ENCODE data around the gene MYDGF. TPM values are rescaled to one million over a fixed set of nuclear protein-coding genes. Genes with fewer than 3 reads are reported as not detected.

The MYDGF gene
- total RNA-seq, 1 donor from 2014 or later: 23.4 TPM

DNA sequence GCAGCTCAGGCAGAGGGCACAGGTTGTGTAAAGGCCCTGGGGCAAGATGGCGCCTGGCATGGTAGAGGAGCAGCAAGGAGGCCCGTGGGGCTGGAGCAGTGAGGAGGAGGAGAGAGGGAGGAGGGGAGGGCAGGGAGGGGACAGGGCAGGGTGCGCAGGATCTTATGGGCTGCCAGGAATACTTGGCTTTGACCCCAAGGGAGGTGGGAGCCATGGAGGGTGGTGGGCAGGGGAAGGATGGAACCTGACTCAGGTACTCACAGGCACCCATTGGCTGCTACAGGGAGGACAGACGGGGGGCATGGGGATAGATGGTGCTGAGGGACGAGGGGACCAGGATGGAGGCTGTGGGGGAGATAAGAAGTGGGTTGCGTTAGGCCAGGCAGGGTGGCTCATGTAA lies 27.5 kb downstream of the MYDGF start:
- Histone ChIP-seq H4K20me1 (ENCODE audit: low read depth) (peaks cover under 1% of the 10 kb centered on the region), H3F3A (ENCODE audit: low read depth) (peaks cover 3% of the 10 kb centered on the region), H3K4me3 (no peak overlapping the region), H3K79me2 (ENCODE audit: low read depth) (no peaks in the 10 kb centered on the region), H3K4me1 (no peaks in the 10 kb centered on the region), H2AFZ (replicated peaks) (no peak overlapping the region), H3K4me2 (no peak overlapping the region), H3K27ac (no peak overlapping the region), H3K9me3 (ENCODE audit: low read depth) (no peaks in the 10 kb centered on the region), H3K27me3 (peaks cover 1% of the 10 kb centered on the region), H3K36me3 (no peaks in the 10 kb centered on the region), H3K9ac (no peak overlapping the region)
- no peaks in the 10 kb centered on the region for H3K9me3 Mint-ChIP-seq
- no peak for TF ChIP-seq EZH2phosphoT487 (IDR thresholded peaks at IDR 0.05)
- TF ChIP-seq, protein P1, sequence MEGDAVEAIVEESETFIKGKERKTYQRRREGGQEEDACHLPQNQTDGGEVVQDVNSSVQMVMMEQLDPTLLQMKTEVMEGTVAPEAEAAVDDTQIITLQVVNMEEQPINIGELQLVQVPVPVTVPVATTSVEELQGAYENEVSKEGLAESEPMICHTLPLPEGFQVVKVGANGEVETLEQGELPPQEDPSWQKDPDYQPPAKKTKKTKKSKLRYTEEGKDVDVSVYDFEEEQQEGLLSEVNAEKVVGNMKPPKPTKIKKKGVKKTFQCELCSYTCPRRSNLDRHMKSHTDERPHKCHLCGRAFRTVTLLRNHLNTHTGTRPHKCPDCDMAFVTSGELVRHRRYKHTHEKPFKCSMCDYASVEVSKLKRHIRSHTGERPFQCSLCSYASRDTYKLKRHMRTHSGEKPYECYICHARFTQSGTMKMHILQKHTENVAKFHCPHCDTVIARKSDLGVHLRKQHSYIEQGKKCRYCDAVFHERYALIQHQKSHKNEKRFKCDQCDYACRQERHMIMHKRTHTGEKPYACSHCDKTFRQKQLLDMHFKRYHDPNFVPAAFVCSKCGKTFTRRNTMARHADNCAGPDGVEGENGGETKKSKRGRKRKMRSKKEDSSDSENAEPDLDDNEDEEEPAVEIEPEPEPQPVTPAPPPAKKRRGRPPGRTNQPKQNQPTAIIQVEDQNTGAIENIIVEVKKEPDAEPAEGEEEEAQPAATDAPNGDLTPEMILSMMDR (IDR thresholded peaks at IDR 0.05): no peak
- no peak for TF ChIP-seq EZH2 (IDR thresholded peaks at IDR 0.05)
- H3K36me3 Mint-ChIP-seq: peaks cover 1% of the 10 kb centered on the region
- H3K4me3 Mint-ChIP-seq: no peak overlapping the region
- no peak for DNase-seq (ENCODE audit: low spot score)
- peaks cover 5% of the 10 kb centered on the region for H3K27me3 Mint-ChIP-seq (ENCODE audit: insufficient read depth, low read depth)
- peak overlapping the region; percentile 76 for H3K27ac Mint-ChIP-seq
- peaks cover 7% of the 10 kb centered on the region for H3K4me1 Mint-ChIP-seq

DNA sequence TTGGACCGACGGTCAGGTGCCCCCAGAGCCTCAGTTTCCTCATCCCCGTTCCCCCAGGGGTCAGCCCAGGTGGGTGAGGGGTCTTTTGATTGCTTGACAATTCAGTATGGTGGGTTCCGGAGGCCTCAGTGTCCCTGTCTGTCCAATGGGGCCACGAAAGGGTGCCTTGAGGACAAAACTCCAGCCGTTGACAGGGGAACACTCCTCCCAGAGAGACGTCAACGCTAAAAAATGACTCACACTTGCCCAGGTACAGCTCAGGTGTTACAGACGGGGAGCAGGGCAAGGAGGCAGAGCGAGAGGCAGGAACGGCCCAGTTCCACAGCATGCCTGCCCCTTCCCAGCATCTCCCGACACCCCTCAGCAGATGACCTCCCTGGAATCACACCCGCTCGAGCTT lies 29.0 kb downstream of the MYDGF start:
- peaks cover 7% of the 10 kb centered on the region for H3K27me3 Mint-ChIP-seq (ENCODE audit: insufficient read depth, low read depth)
- no peak overlapping the region for H3K9ac ChIP-seq
- H3K4me3 Mint-ChIP-seq: no peak overlapping the region
- H3K4me3 ChIP-seq: no peak overlapping the region
- H3F3A ChIP-seq (ENCODE audit: low read depth): peaks cover 3% of the 10 kb centered on the region
- TF ChIP-seq EZH2phosphoT487 (IDR thresholded peaks at IDR 0.05) (no peak), EZH2 (IDR thresholded peaks at IDR 0.05) (no peak)
- TF ChIP-seq, protein P1 (IDR thresholded peaks at IDR 0.05): no peak
- no peaks in the 10 kb centered on the region for H4K20me1 ChIP-seq (ENCODE audit: low read depth)
- no peaks in the 10 kb centered on the region for H3K9me3 ChIP-seq (ENCODE audit: low read depth)
- H3K36me3 ChIP-seq: no peaks in the 10 kb centered on the region
- no peak overlapping the region for H3K27ac Mint-ChIP-seq
- H3K27ac ChIP-seq: no peak overlapping the region
- no peak for DNase-seq (ENCODE audit: low spot score)
- H3K36me3 Mint-ChIP-seq: peaks cover 1% of the 10 kb centered on the region
- no peaks in the 10 kb centered on the region for H3K79me2 ChIP-seq (ENCODE audit: low read depth)
- H3K4me2 ChIP-seq: no peak overlapping the region
- no peaks in the 10 kb centered on the region for H3K9me3 Mint-ChIP-seq
- no peaks in the 10 kb centered on the region for H3K4me1 ChIP-seq
- H3K27me3 ChIP-seq: peaks cover 15% of the 10 kb centered on the region
- no peak overlapping the region for H2AFZ ChIP-seq (replicated peaks)
- peaks cover 11% of the 10 kb centered on the region for H3K4me1 Mint-ChIP-seq

DNA sequence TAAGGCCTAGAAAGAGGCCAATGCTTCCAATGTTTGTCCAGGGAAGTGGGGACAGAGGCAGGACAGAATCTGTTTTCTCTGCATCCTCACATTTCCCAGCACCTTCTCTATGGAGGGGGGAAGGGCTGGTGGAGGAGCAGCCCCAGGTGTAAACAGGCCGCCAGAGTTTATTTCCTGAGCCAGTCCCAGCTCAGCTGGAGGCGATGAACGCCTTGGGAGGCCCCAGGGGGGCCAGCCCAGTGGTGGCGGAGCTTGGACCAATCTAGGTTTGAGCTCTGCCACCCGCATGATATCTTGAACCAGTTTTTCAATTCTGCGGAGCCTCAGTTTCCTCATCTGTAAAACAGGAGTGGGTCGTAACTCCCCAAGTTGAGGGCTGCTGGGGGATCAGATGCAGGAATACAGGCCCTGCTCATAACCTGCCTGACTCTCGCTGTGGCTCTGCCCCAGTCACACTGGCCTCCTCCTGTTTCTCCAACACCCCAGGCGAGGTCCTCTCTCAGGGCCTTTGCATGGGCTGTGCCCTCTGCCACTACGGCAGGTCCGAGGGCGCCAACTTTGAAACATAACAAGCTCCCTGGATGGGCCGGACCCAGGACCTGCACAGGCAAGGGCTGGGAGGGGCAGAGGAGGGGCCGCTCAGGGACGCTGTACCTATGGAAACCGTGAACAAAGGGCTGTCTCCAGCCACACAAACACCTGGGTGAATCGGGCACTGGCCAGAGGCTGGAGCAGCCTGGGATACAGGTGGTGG lies 29.7 kb downstream of the MYDGF start:
- Histone ChIP-seq H3K4me3 (peak overlapping the region; percentile 81), H3K4me1 (peaks cover 4% of the 10 kb centered on the region), H3K27me3 (peaks cover 15% of the 10 kb centered on the region), H3K9me3 (ENCODE audit: low read depth) (no peaks in the 10 kb centered on the region), H3F3A (ENCODE audit: low read depth) (peaks cover 3% of the 10 kb centered on the region), H3K36me3 (no peaks in the 10 kb centered on the region), H3K4me2 (peak overlapping the region; percentile 93), H3K9ac (no peak overlapping the region), H2AFZ (replicated peaks) (no peak overlapping the region), H4K20me1 (ENCODE audit: low read depth) (no peaks in the 10 kb centered on the region), H3K79me2 (ENCODE audit: low read depth) (no peaks in the 10 kb centered on the region), H3K27ac (no peak overlapping the region)
- peaks cover 15% of the 10 kb centered on the region for H3K4me1 Mint-ChIP-seq
- H3K9me3 Mint-ChIP-seq: no peaks in the 10 kb centered on the region
- H3K27me3 Mint-ChIP-seq (ENCODE audit: insufficient read depth, low read depth): peaks cover 11% of the 10 kb centered on the region
- H3K27ac Mint-ChIP-seq: no peak overlapping the region
- TF ChIP-seq EZH2 (IDR thresholded peaks at IDR 0.05) (no peak), EZH2phosphoT487 (IDR thresholded peaks at IDR 0.05) (no peak)
- TF ChIP-seq, protein P1 (IDR thresholded peaks at IDR 0.05): no peak
- peak overlapping the region; percentile 89 for H3K4me3 Mint-ChIP-seq
- peaks cover 1% of the 10 kb centered on the region for H3K36me3 Mint-ChIP-seq
- no peak for DNase-seq (ENCODE audit: low spot score)
